Common myeloid progenitor, CD34-positive (primary cell): Measurements from ENCODE around the gene SLC45A1.

Experiments used
- CTCF ChIA-PET: fragments of 350-600 bp; sonication (Branson Sonifier 250); formaldehyde crosslinking; loops from one replicate; lab custom pipeline; 2021; ENCODE audit warnings: antibody characterized with exemption; lab: Charles Lee
- POLR2A ChIA-PET: fragments of 350-600 bp; sonication (Branson Sonifier 250); formaldehyde crosslinking; loops from one replicate; lab custom pipeline; 2021; ENCODE audit warnings: antibody characterized with exemption; lab: Charles Lee
- DNase-seq, 3 donors: peaks; one replicate each; pipeline versions ENCODE4 v3.0.0 to v3.0.0-alpha.2; 2013
- H3K27ac ChIP-seq, 2 experiments: 1 replicate in 1 of 2; 2 replicates in 1 of 2; pipeline ENCODE4 v1.7.0; 2013; ENCODE audit warnings: inconsistent platforms in 2 of 2, low read length in 2 of 2, mild to moderate bottlenecking in 2 of 2, low read depth in 1 of 2, moderate library complexity in 1 of 2; ENCODE audit not compliant: severe bottlenecking in 2 of 2, insufficient read depth in 1 of 2, poor library complexity in 1 of 2
- H3K27me3 ChIP-seq, 5 experiments: replicated peaks in 2 of 5; 1 replicate in 3 of 5; 2 replicates in 2 of 5; pipeline versions ENCODE4 v1.6.1 to v1.7.0; 2013; ENCODE audit warnings: low read length in 4 of 5, mild to moderate bottlenecking in 2 of 5, moderate library complexity in 2 of 5, inconsistent platforms in 1 of 5; ENCODE audit not compliant: insufficient read depth in 5 of 5, control insufficient read depth in 4 of 5
- H3K36me3 ChIP-seq, 4 experiments: 1 replicate in 2 of 4; 2 replicates in 2 of 4; pipeline versions ENCODE4 v1.6.1 to v1.7.0; 2013; ENCODE audit warnings: low read length in 3 of 4, control low read depth in 1 of 4, mild to moderate bottlenecking in 1 of 4; ENCODE audit not compliant: control insufficient read depth in 4 of 4, insufficient read depth in 4 of 4
- H3K4me1 ChIP-seq, 4 experiments: 1 replicate in 3 of 4; 2 replicates in 1 of 4; pipeline versions ENCODE4 v1.6.1 to v1.7.1; 2013; ENCODE audit warnings: low read length in 3 of 4, mild to moderate bottlenecking in 3 of 4, control low read depth in 1 of 4, inconsistent platforms in 1 of 4, moderate library complexity in 1 of 4; ENCODE audit not compliant: control insufficient read depth in 4 of 4, insufficient read depth in 4 of 4; ENCODE audit errors: control extremely low read depth in 1 of 4
- H3K4me3 ChIP-seq, 7 experiments: 1 replicate in 4 of 7; 2 replicates in 3 of 7; pipeline versions ENCODE4 v1.5.1 to v1.7.0; 2013; ENCODE audit warnings: mild to moderate bottlenecking in 7 of 7, low read length in 6 of 7, moderate library complexity in 6 of 7, inconsistent platforms in 2 of 7, low read depth in 2 of 7, control low read depth in 1 of 7; ENCODE audit not compliant: insufficient read depth in 4 of 7, control insufficient read depth in 1 of 7; ENCODE audit errors: extremely low read depth in 1 of 7
- H3K9me3 ChIP-seq, 5 experiments: 1 replicate in 4 of 5; 2 replicates in 1 of 5; pipeline versions ENCODE4 v1.6.1 to v1.7.1; 2013; ENCODE audit warnings: low read length in 4 of 5, mild to moderate bottlenecking in 2 of 5, inconsistent platforms in 1 of 5, low read depth in 1 of 5, moderate library complexity in 1 of 5; ENCODE audit not compliant: control insufficient read depth in 4 of 5, insufficient read depth in 2 of 5; ENCODE audit errors: control extremely low read depth in 1 of 5
- WGBS: methylation state at CpG from one replicate; pipeline ENCODE4 v1.1.5; 2013; ENCODE audit not compliant: insufficient coverage; 5-methylcytosine and 5-hydroxymethylcytosine counted together

The SLC45A1 gene

DNA sequence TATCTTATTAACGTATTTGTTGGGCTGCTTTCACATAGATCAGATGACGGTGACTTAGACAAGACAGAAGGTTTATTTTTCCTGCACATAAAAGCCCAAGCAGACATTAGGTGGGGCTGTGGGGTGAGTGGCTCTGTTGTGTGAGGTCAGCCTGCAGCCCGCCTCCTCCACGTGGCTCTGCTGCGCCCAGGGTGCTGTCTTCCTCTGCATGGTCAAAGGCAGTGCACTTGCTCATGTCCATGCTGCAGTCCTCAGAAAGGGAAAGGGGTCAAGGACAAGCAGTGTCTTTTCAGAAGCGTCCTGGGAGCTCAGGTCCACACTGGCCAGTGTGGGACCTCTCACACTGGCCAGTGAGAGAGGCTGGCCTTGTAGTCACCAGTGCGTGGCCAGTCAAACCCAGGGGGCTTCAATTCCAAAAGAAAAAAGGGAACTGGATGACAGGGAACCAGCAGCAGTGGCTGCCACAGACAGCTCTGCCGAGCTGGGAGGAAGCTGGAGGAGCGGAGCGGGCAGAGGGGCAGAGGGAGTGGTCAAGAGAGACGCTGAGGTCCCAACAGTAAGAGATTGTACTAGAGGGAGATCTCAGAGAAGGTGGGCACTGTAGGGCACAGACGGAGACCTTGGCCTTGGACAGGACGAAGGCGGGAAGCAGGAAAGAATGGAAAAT lies 35.9 kb upstream of the SLC45A1 start:
- peak in 2 of 3 donors; percentile 8 to 19 for DNase-seq
- Histone ChIP-seq H3K9me3 (peaks cover 0 to 3% (median 0%) of the 10 kb centered on the region in 5 experiments), H3K36me3 (no peaks in the 10 kb centered on the region), H3K27me3 (peaks cover 0 to 31% (median 7%) of the 10 kb centered on the region in 5 experiments), H3K4me1 (peaks cover 0 to 13% (median 10%) of the 10 kb centered on the region in 4 experiments), H3K4me3 (no peak overlapping the region), H3K27ac (no peak overlapping the region)
- ChIA-PET POLR2A (interaction anchor here (0.6 kb wide), 1 partner anchor 11 kb away, joined by 5 read pairs; no protein-coding TSS in a partner anchor), CTCF (no interaction called here)
- 30% methylated on average over 12 of the region's 14 CpGs for WGBS

DNA sequence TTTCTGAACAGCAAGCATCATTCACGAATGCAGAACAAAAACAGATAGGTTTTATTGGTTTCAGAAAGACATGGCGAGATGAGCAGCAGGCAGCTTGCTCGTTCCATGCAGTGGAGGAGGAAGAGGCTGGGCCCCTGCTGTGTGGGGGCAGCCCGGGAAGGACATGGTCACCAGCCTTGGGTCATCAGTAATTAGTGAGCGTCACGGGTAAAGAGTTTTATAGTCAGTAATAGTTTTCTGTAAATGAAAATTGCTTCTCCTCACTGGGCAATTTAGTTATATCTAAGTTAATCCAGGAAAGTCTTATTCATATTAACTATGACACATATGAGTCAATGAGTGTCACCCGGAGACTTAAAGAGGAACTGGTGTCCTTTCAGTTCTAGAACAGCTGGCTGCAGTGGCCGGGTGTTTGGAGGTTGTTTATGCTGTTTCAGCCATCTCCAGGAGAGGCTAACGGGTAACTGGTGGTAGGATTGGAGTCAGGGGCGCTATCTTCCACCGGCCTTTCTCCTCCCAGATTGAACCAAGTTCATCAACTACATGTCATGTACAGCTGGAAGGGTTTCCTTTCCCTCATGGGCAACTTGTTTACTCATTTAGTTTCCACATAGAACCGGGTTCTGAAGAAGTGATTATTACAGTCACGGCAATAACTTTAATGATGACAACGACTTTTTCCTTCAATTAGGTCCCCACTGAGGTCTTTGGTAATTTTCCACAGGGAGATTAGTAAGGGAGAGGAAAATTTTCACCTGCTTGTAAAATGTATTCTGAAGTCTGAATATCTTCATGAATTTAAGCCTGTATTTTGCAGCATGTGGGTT lies 34.6 kb upstream of the SLC45A1 start:
- WGBS: 52% methylated on average over 6 of the region's 14 CpGs
- CTCF ChIA-PET: no interaction called here
- DNase-seq: peak; percentile 14 to 82 (median 75)

DNA sequence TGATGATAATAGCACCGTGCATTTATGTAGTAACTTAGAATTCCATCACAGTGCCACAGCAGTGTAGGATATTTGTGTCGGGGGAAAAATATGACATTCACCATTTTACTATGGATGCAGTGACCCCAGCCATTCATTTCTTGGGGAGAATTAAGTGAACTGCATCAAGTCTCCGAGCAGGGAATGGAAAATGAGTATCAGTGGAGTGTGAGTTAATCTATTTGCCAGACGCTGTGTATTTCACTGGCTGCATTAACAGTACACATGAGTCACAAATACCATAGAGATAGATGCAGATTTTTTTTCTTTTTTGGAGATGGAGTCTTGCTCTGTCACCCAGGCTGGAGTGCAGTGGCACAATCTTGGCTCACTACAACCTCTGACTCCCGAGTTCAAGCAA lies 33.8 kb upstream of the SLC45A1 start:
- Histone ChIP-seq H3K9me3 (peaks cover 0 to 3% (median 0%) of the 10 kb centered on the region in 5 experiments), H3K27me3 (peaks cover 0 to 31% (median 7%) of the 10 kb centered on the region in 5 experiments), H3K4me1 (peaks cover 0 to 13% (median 10%) of the 10 kb centered on the region in 4 experiments), H3K36me3 (no peaks in the 10 kb centered on the region), H3K27ac (no peak overlapping the region), H3K4me3 (no peak overlapping the region)
- ChIA-PET POLR2A (no interaction called here), CTCF (no interaction called here)
- DNase-seq: no peak
- 93% methylated on average over 3 of the region's 5 CpGs for WGBS

More for the DNA sequence above, 34.6 kb upstream of the SLC45A1 start:
- POLR2A ChIA-PET: no interaction called here
- Histone ChIP-seq H3K27me3 (peaks cover 0 to 31% (median 7%) of the 10 kb centered on the region in 5 experiments), H3K9me3 (peaks cover 0 to 3% (median 0%) of the 10 kb centered on the region in 5 experiments), H3K4me3 (no peak overlapping the region), H3K36me3 (no peaks in the 10 kb centered on the region), H3K27ac (no peak overlapping the region), H3K4me1 (peaks cover 0 to 13% (median 10%) of the 10 kb centered on the region in 4 experiments)

DNA sequence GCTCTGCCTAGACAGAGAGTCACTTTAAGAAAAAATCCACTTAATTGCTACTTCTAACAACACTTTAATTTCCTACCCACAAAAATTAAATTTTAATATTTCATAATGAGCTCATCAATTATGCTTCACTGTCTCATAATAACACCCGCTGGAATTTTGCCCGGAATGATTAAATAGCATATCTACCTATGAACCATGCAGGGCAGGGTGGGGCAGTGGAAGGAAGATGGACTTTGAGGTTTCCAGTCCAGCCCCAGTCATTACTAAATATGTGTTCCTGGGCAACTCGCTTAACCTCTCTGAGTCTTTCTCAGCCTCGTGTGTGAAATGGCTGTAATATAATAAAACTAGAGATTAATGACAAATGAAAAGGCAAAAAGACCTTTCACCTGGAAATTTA lies 32.8 kb upstream of the SLC45A1 start:
- ChIA-PET CTCF (no interaction called here), POLR2A (no interaction called here)
- H3K9me3 ChIP-seq: peaks cover 0 to 3% (median 0%) of the 10 kb centered on the region in 5 experiments
- no peak overlapping the region for H3K4me3 ChIP-seq
- 92% methylated on average over 2 of the region's 4 CpGs for WGBS
- no peak overlapping the region for H3K27ac ChIP-seq
- H3K36me3 ChIP-seq: no peaks in the 10 kb centered on the region
- DNase-seq: no peak
- peaks cover 0 to 31% (median 7%) of the 10 kb centered on the region in 5 experiments for H3K27me3 ChIP-seq
- H3K4me1 ChIP-seq: peaks cover 0 to 13% (median 10%) of the 10 kb centered on the region in 4 experiments

DNA sequence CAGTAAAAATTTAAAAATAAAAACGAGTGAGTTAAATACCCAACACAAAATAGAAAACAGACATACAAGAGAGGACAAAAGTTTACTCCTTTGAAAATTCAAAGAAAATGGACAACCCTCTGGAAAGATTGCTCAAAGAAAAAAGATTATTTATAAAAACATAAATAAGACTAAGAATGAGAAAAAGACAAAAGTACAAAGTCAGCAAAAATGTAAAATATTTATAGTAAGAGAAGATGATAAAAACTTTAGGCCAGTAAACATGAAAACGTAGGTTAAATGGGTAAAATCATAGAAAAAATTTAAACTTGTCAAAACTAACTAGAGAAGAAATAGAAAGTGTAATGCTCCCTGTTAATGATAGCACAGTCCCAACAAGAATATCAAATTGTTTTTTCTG lies 31.9 kb upstream of the SLC45A1 start:
- Histone ChIP-seq H3K4me1 (peaks cover 0 to 13% (median 10%) of the 10 kb centered on the region in 4 experiments), H3K4me3 (no peak overlapping the region), H3K36me3 (no peaks in the 10 kb centered on the region), H3K27ac (no peak overlapping the region), H3K27me3 (peaks cover 0 to 31% (median 7%) of the 10 kb centered on the region in 5 experiments), H3K9me3 (peaks cover 0 to 3% (median 0%) of the 10 kb centered on the region in 5 experiments)
- WGBS: no CpG with 5 or more reads among the region's 2 CpGs
- CTCF ChIA-PET: no interaction called here
- no peak for DNase-seq
- POLR2A ChIA-PET: no interaction called here

DNA sequence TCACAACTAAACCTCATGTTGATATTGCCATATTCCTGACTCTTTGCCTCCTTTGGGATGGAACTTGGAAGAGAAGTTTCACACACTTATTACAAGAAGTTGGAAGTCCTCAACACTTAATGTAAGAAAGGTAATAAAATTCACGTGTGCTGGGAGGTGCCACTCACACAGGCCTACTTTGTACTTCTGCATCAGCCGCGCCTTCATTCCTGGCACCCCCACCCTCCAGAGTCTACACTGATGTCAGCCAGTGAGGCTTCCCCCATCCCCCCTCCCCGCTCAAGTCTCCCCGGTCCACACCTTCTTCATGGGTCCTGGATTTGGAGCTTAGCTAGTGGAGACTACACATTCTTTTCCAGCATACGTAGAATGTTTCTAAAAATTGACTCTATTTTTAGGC lies 24.8 kb upstream of the SLC45A1 start:
- CTCF ChIA-PET: no interaction called here
- Histone ChIP-seq H3K27me3 (no peaks in the 10 kb centered on the region), H3K27ac (no peak overlapping the region), H3K9me3 (no peaks in the 10 kb centered on the region), H3K4me1 (no peaks in the 10 kb centered on the region), H3K4me3 (no peak overlapping the region), H3K36me3 (no peaks in the 10 kb centered on the region)
- POLR2A ChIA-PET: interaction anchor here (1.2 kb wide), 1 partner anchor 11 kb away, joined by 5 read pairs; no protein-coding TSS in a partner anchor
- DNase-seq: no peak
- WGBS: 100% methylated on average over 5 of the region's 6 CpGs
